Hepatocyte (in vitro differentiated cells): ENCODE measurements around the gene CBX2. TPM values are rescaled to one million over a fixed set of nuclear protein-coding genes. Genes with fewer than 3 reads are reported as not detected.

Source experiments
- DNase-seq: peaks from one replicate; pipeline ENCODE4 v3.0.0-alpha.2; 2016; ENCODE audit warnings: low spot score
- H2AFZ ChIP-seq: fragments of 200-600 bp; sonication (generic); 2 replicates; pipeline ENCODE4 v1.6.0; 2016; ENCODE audit warnings: antibody characterized with exemption, mild to moderate bottlenecking
- H3K27ac ChIP-seq: fragments of 200-600 bp; sonication (generic); 2 replicates; pipeline ENCODE4 v1.5.1; 2016; ENCODE audit warnings: mild to moderate bottlenecking
- H3K27me3 ChIP-seq: fragments of 200-600 bp; sonication (generic); 2 replicates; pipeline ENCODE4 v1.6.1; 2016
- H3K36me3 ChIP-seq: fragments of 200-600 bp; sonication (generic); replicated peaks from 2 replicates; pipeline ENCODE4 v1.5.1; 2016; ENCODE audit warnings: low read depth; ENCODE audit not compliant: insufficient read depth
- H3K4me1 ChIP-seq: fragments of 200-600 bp; sonication (generic); 2 replicates; pipeline ENCODE4 v1.5.1; 2016; ENCODE audit warnings: mild to moderate bottlenecking, moderate library complexity; ENCODE audit not compliant: insufficient read depth
- H3K4me2 ChIP-seq: fragments of 200-600 bp; sonication (generic); 2 replicates; pipeline ENCODE4 v1.6.0; 2016
- H3K4me3 ChIP-seq: fragments of 200-600 bp; sonication (generic); 2 replicates; pipeline ENCODE4 v1.5.1; 2016; ENCODE audit warnings: mild to moderate bottlenecking
- H3K79me2 ChIP-seq: fragments of 200-600 bp; sonication (generic); 2 replicates; pipeline ENCODE4 v1.6.0; 2017; ENCODE audit warnings: mild to moderate bottlenecking
- H3K9me2 ChIP-seq: fragments of 200-600 bp; sonication (generic); replicated peaks from 2 replicates; pipeline ENCODE4 v1.6.0; 2017; ENCODE audit warnings: mild to moderate bottlenecking; ENCODE audit not compliant: insufficient read depth
- H3K9me3 ChIP-seq: fragments of 200-600 bp; sonication (generic); 2 replicates; pipeline ENCODE4 v1.5.1; 2016; ENCODE audit warnings: low read depth, mild to moderate bottlenecking
- H4K20me1 ChIP-seq: fragments of 200-600 bp; sonication (generic); 2 replicates; pipeline ENCODE4 v1.6.0; 2016; ENCODE audit warnings: mild to moderate bottlenecking; ENCODE audit not compliant: insufficient read depth, poor library complexity, severe bottlenecking
- CTCF ChIP-seq: fragments of 200-600 bp; sonication (generic); IDR thresholded peaks from 2 replicates; pipeline ENCODE4 v1.5.1; 2016; ENCODE audit warnings: antibody characterized with exemption, mild to moderate bottlenecking; ENCODE audit not compliant: poor library complexity
- EZH2 ChIP-seq: fragments of 200-600 bp; sonication (generic); IDR thresholded peaks from 2 replicates; pipeline ENCODE4 v1.6.1; 2016; ENCODE audit warnings: antibody characterized with exemption, mild to moderate bottlenecking, borderline replicate concordance
- EZH2phosphoT487 ChIP-seq: fragments of 200-600 bp; sonication (generic); IDR thresholded peaks from one replicate; pipeline ENCODE4 v1.6.1; 2018; ENCODE audit warnings: antibody characterized with exemption, mild to moderate bottlenecking, low read depth, moderate library complexity; ENCODE audit not compliant: unreplicated experiment, severe bottlenecking
- WGBS: methylation state at CpG from one replicate; pipeline ENCODE4 v1.1.6; 2016; ENCODE audit warnings: low lambda C conversion rate; ENCODE audit errors: missing lambda C conversion rate; 5-methylcytosine and 5-hydroxymethylcytosine counted together
- polyA plus RNA-seq: library from polyadenylated mRNA; unstranded; fragments of >200 nt; fragmentation: Nextera tagmentation; extraction: Ambion mirVana; gene quantifications from 2 replicates; pipeline ENCODE4 v1.2.1, GENCODE V29; 2016
- total RNA-seq: library from RNA; depleted of rRNA; stranded (reverse); fragments of >200 nt; gene quantifications from 2 replicates; pipeline ENCODE4 v1.2.3, GENCODE V29; 2014

CBX2 gene
- total and polyA plus RNA-seq, 2 experiments from 2014 or later = 11.6 to 16.3 TPM

- Histone ChIP-seq H3K27ac (no peak overlapping the region), H3K27me3 (peaks cover 100% of the 10 kb centered on the region), H2AFZ (peak overlapping the region; percentile 33), H3K36me3 (no peaks in the 10 kb centered on the region), H4K20me1 (no peaks in the 10 kb centered on the region), H3K9me3 (no peaks in the 10 kb centered on the region), H3K79me2 (no peaks in the 10 kb centered on the region), H3K4me3 (no peak overlapping the region), H3K4me2 (peak overlapping the region; percentile 76), H3K9me2 (no peaks in the 10 kb centered on the region), H3K4me1 (peaks cover 9% of the 10 kb centered on the region)
- DNase-seq = peak; percentile 55
- TF ChIP-seq CTCF = no peak
- peak; percentile 74 for TF ChIP-seq EZH2phosphoT487
- TF ChIP-seq EZH2 = peak; percentile 60
- WGBS = 2% methylated on average over 73 of the region's 76 CpGs
These were observed 26.3 kb downstream of the CBX2 start for GRCh38 chr17:79803997-79804855.

- H3K36me3 ChIP-seq = no peaks in the 10 kb centered on the region
- H3K4me3 ChIP-seq = no peak overlapping the region
- H3K4me1 ChIP-seq = peaks cover 12% of the 10 kb centered on the region
- WGBS = 15% methylated on average over 22 of the region's 22 CpGs
- H3K4me2 ChIP-seq = no peak overlapping the region
- H3K27ac ChIP-seq = no peak overlapping the region
- H2AFZ ChIP-seq = peak overlapping the region; percentile 33
- no peaks in the 10 kb centered on the region for H3K9me3 ChIP-seq
- H3K27me3 ChIP-seq = peaks cover 95% of the 10 kb centered on the region
- no peaks in the 10 kb centered on the region for H3K9me2 ChIP-seq
- TF ChIP-seq EZH2phosphoT487 (peak; percentile 75), CTCF (no peak), EZH2 (peak; percentile 4)
- DNase-seq = no peak
- no peaks in the 10 kb centered on the region for H3K79me2 ChIP-seq
- no peaks in the 10 kb centered on the region for H4K20me1 ChIP-seq
These were observed 27.1 kb downstream of the CBX2 start for GRCh38 chr17:79804856-79805696.

GRCh38 chr17:79806446-79806760 lies 28.5 kb downstream of the CBX2 start:
- TF ChIP-seq CTCF = no peak
- TF ChIP-seq EZH2phosphoT487 = no peak
- no peak for TF ChIP-seq EZH2
- peaks cover 92% of the 10 kb centered on the region for H3K27me3 ChIP-seq
- H2AFZ ChIP-seq = no peak overlapping the region
- no peaks in the 10 kb centered on the region for H4K20me1 ChIP-seq
- no peak overlapping the region for H3K4me2 ChIP-seq
- H3K9me2 ChIP-seq = no peaks in the 10 kb centered on the region
- no peak overlapping the region for H3K4me3 ChIP-seq
- no peaks in the 10 kb centered on the region for H3K36me3 ChIP-seq
- WGBS = 29% methylated on average over 4 of the region's 4 CpGs
- no peaks in the 10 kb centered on the region for H3K9me3 ChIP-seq
- H3K27ac ChIP-seq = no peak overlapping the region
- peaks cover 13% of the 10 kb centered on the region for H3K4me1 ChIP-seq
- DNase-seq = no peak
- H3K79me2 ChIP-seq = no peaks in the 10 kb centered on the region
